ENCODE results near the gene ASB13. TPM values are rescaled to one million over a fixed set of nuclear protein-coding genes. Genes with fewer than 3 reads are reported as not detected.

Gene ASB13
- total RNA-seq, 1 experiment from 2014 or later, result 13.8 TPM

DNA sequence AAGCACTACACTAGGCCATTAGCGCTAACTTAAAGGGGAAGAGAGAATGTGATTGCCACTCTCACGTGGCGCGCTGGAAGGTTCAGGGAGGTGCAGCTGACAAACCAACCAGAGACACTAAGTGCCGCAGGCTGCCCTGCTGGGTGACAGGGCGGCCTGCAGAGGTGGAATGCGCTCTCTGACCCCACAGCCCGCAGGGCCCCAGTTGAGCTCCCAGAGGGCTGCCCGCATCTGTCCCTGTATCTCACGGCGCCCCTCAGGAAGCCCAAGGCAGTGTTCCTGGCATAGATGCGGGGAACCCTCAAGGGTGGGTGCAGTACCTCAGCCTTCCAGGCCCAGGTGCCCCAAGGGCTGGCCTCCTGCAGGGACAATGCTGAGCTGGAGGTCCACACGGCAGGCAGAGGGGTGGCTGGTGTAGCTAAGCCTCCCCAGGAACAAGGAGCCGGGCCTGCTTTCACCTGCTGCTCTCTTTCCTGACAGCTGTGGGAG is 75.0 kb downstream of the ASB13 start:
- H3K27ac ChIP-seq (ENCODE audit: insufficient read length, low read depth, low read length), result no peak overlapping the region
- DNase-seq, result no peak
- no peaks in the 10 kb centered on the region for H3K9me3 ChIP-seq (ENCODE audit: control insufficient read depth, low read depth, low read length)
- H3K79me2 ChIP-seq (ENCODE audit: insufficient read depth, low read length), result no peaks in the 10 kb centered on the region
- no peak overlapping the region for H2BK12ac ChIP-seq (ENCODE audit: insufficient read length, low read depth, low read length)
- no peak overlapping the region for H3K14ac ChIP-seq (ENCODE audit: insufficient read depth, low read length)
- no peak overlapping the region for H3K4me2 ChIP-seq (ENCODE audit: insufficient read depth, insufficient read length, low read length)
- no peak overlapping the region for H3T11ph ChIP-seq (ENCODE audit: low read length)
- TF ChIP-seq, protein P1, sequence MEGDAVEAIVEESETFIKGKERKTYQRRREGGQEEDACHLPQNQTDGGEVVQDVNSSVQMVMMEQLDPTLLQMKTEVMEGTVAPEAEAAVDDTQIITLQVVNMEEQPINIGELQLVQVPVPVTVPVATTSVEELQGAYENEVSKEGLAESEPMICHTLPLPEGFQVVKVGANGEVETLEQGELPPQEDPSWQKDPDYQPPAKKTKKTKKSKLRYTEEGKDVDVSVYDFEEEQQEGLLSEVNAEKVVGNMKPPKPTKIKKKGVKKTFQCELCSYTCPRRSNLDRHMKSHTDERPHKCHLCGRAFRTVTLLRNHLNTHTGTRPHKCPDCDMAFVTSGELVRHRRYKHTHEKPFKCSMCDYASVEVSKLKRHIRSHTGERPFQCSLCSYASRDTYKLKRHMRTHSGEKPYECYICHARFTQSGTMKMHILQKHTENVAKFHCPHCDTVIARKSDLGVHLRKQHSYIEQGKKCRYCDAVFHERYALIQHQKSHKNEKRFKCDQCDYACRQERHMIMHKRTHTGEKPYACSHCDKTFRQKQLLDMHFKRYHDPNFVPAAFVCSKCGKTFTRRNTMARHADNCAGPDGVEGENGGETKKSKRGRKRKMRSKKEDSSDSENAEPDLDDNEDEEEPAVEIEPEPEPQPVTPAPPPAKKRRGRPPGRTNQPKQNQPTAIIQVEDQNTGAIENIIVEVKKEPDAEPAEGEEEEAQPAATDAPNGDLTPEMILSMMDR (conservative IDR thresholded peaks at IDR 0.05), result no peak
- no peaks in the 10 kb centered on the region for H3K23me2 ChIP-seq (ENCODE audit: insufficient read length, low read depth, low read length, poor library complexity, severe bottlenecking)
- no peak overlapping the region for H3K4ac ChIP-seq (ENCODE audit: low read depth, low read length)
- Mint-ChIP-seq H3K27me3 (ENCODE audit: low read depth) (peaks cover 8% of the 10 kb centered on the region), H3K36me3 (ENCODE audit: insufficient read depth in 1 of 3, low read depth in 3 of 3) (no peaks in the 10 kb centered on the region), H3K27ac (no peak overlapping the region), H3K9me3 (no peaks in the 10 kb centered on the region; a peak in 2 of 5 replicates), H3K4me1 (peaks cover 40 to 48% of the 10 kb centered on the region in 2 experiments), H3K4me3 (no peak overlapping the region)
- no peak overlapping the region for H2AK5ac ChIP-seq (ENCODE audit: insufficient read length, low read length)
- no peaks in the 10 kb centered on the region for H3K27me3 ChIP-seq (ENCODE audit: insufficient read depth, low read length)
- H4K8ac ChIP-seq (replicated peaks; ENCODE audit: insufficient read length, low read depth, low read length), result no peak overlapping the region
- H3K23ac ChIP-seq (ENCODE audit: insufficient read length, low read depth, low read length), result no peak overlapping the region
- H4K20me1 ChIP-seq (ENCODE audit: control insufficient read depth, insufficient read depth, insufficient read length), result no peaks in the 10 kb centered on the region
- H4K5ac ChIP-seq (ENCODE audit: insufficient read length, low read depth, low read length), result no peak overlapping the region
- no peak overlapping the region for H2BK5ac ChIP-seq (ENCODE audit: insufficient read length, low read length)
- H2AFZ ChIP-seq (ENCODE audit: low read length), result no peak overlapping the region
- no peak overlapping the region for H2BK20ac ChIP-seq (ENCODE audit: low read depth, low read length, poor library complexity, severe bottlenecking)
- no peak overlapping the region for H3K56ac ChIP-seq (ENCODE audit: insufficient read length, low read depth, low read length)
- H3K4me1 ChIP-seq (ENCODE audit: insufficient read depth, low read length), result no peaks in the 10 kb centered on the region; the same call in 1 of the 2 replicates
- H2BK120ac ChIP-seq (ENCODE audit: low read depth, low read length, poor library complexity, severe bottlenecking), result no peak overlapping the region
- H4K91ac ChIP-seq (ENCODE audit: insufficient read length, low read depth, low read length), result no peak overlapping the region
- no peak overlapping the region for H3K9ac ChIP-seq (ENCODE audit: extremely low read depth, insufficient read length, low read length)
- no peak overlapping the region for H3K18ac ChIP-seq (ENCODE audit: insufficient read length, low read depth, low read length)
- no CpG with 5 or more reads among the region's 14 CpGs for WGBS (ENCODE audit: extremely low coverage, insufficient read length, low lambda C conversion rate)
- H3K79me1 ChIP-seq (ENCODE audit: insufficient read depth, low read depth, low read length, poor library complexity, severe bottlenecking), result no peaks in the 10 kb centered on the region
- H2BK15ac ChIP-seq (ENCODE audit: low read depth, low read length), result no peak overlapping the region
